Mesendoderm (in vitro differentiated cells): ENCODE results near the gene TUBA3D.
"Not testable (repeated sequence)": the region's sequence is repeated elsewhere in the genome, so short reads cannot be mapped to it uniquely, and the experiment has no call there.

Source experiments
- DNase-seq: peaks from one replicate; pipeline ENCODE4 v3.0.0; 2013
- H2AK5ac ChIP-seq: 2 replicates; pipeline ENCODE4 v1.6.1; 2013; ENCODE audit warnings: low read length, inconsistent platforms
- H2BK120ac ChIP-seq: 2 replicates; pipeline ENCODE4 v1.6.1; 2013; ENCODE audit warnings: low read depth, mild to moderate bottlenecking, low read length, moderate library complexity, mixed read lengths
- H2BK15ac ChIP-seq: replicated peaks from 2 replicates; pipeline ENCODE4 v1.6.1; 2013; ENCODE audit warnings: low read depth, mild to moderate bottlenecking, moderate library complexity
- H2BK5ac ChIP-seq: 2 replicates; pipeline ENCODE4 v1.6.1; 2013; ENCODE audit warnings: low read length, inconsistent platforms
- H3K18ac ChIP-seq: 2 replicates; pipeline ENCODE4 v1.6.1; 2013; ENCODE audit warnings: mild to moderate bottlenecking, low read length, mixed read lengths
- H3K23ac ChIP-seq: one replicate; pipeline ENCODE4 v1.6.1; 2013; ENCODE audit warnings: low read length
- H3K27ac ChIP-seq: 2 replicates; pipeline ENCODE4 v1.5.1; 2013; ENCODE audit warnings: low read depth, mild to moderate bottlenecking, inconsistent platforms, low read length, moderate library complexity
- H3K27me3 ChIP-seq: 2 replicates; pipeline ENCODE4 v1.6.1; 2013; ENCODE audit warnings: low read length, control low read depth, mild to moderate bottlenecking, inconsistent platforms; ENCODE audit not compliant: insufficient read depth, poor library complexity
- H3K36me3 ChIP-seq: 2 replicates; pipeline ENCODE4 v1.6.1; 2013; ENCODE audit warnings: low read length, inconsistent platforms; ENCODE audit not compliant: control insufficient read depth, insufficient read depth
- H3K4ac ChIP-seq: one replicate; pipeline ENCODE4 v1.6.1; 2013; ENCODE audit warnings: low read depth, mild to moderate bottlenecking, low read length, moderate library complexity
- H3K4me1 ChIP-seq: 2 replicates; pipeline ENCODE4 v1.6.1; 2013; ENCODE audit warnings: low read depth, low read length, inconsistent platforms; ENCODE audit not compliant: control insufficient read depth
- H3K4me2 ChIP-seq: 2 replicates; pipeline ENCODE4 v1.6.1; 2013; ENCODE audit warnings: low read length
- H3K4me3 ChIP-seq: 2 replicates; pipeline ENCODE4 v1.5.1; 2013; ENCODE audit warnings: mild to moderate bottlenecking, low read length
- H3K56ac ChIP-seq: one replicate; pipeline ENCODE4 v1.6.1; 2013; ENCODE audit warnings: low read length
- H3K79me1 ChIP-seq: 2 replicates; pipeline ENCODE4 v1.6.1; 2013; ENCODE audit warnings: low read length, inconsistent platforms
- H3K79me2 ChIP-seq: 2 replicates; pipeline ENCODE4 v1.6.1; 2013; ENCODE audit warnings: mild to moderate bottlenecking, low read length; ENCODE audit not compliant: control insufficient read depth, insufficient read depth
- H3K9ac ChIP-seq: 2 replicates; pipeline ENCODE4 v1.6.1; 2013; ENCODE audit warnings: low read length, inconsistent platforms
- H4K5ac ChIP-seq: one replicate; pipeline ENCODE4 v1.6.1; 2013; ENCODE audit warnings: low read length
- H4K8ac ChIP-seq: one replicate; pipeline ENCODE4 v1.6.1; 2013; ENCODE audit warnings: low read depth, mild to moderate bottlenecking, control low read depth, low read length, moderate library complexity
- WGBS: extraction: QIAGEN DNeasy Blood & Tissue Kit; methylation state at CpG from one replicate; pipeline ENCODE4 v1.1.7; 2013; ENCODE audit warnings: low lambda C conversion rate, missing lambda C conversion rate; ENCODE audit not compliant: insufficient coverage; ENCODE audit errors: extremely low coverage; 5-methylcytosine and 5-hydroxymethylcytosine counted together

Gene TUBA3D

DNA sequence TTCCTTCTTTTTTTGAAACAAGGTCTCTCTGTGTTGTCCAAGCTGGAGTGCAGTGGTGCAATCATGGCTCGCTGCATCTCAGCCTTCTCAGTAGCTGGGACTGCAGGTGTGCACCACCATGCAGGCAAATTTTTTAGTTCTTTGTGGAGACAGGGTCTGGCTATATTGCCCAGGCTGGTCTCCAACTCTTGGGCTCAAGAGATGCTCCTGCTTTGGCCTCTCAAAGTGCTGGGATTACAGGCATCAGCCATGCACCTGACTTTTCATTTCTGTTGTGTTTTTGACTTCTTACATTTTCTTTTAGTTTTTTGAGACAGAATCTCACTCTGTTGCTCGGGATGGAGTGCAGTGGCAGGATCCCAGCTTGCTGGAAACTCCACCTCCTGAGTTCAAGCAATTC lies 49.3 kb downstream of the TUBA3D start:
- not testable (repeated sequence) for H3K18ac ChIP-seq, H3K4ac ChIP-seq, H4K5ac ChIP-seq, H3K9ac ChIP-seq, H4K8ac ChIP-seq, H3K79me1 ChIP-seq, H3K56ac ChIP-seq, H3K36me3 ChIP-seq, H2BK5ac ChIP-seq, H2BK120ac ChIP-seq, H3K79me2 ChIP-seq, H2AK5ac ChIP-seq, H3K27ac ChIP-seq, H2BK15ac ChIP-seq, H3K23ac ChIP-seq, H3K4me1 ChIP-seq, DNase-seq, H3K4me3 ChIP-seq, H3K27me3 ChIP-seq, H3K4me2 ChIP-seq
- WGBS = no CpG with 5 or more reads among the region's 2 CpGs

DNA sequence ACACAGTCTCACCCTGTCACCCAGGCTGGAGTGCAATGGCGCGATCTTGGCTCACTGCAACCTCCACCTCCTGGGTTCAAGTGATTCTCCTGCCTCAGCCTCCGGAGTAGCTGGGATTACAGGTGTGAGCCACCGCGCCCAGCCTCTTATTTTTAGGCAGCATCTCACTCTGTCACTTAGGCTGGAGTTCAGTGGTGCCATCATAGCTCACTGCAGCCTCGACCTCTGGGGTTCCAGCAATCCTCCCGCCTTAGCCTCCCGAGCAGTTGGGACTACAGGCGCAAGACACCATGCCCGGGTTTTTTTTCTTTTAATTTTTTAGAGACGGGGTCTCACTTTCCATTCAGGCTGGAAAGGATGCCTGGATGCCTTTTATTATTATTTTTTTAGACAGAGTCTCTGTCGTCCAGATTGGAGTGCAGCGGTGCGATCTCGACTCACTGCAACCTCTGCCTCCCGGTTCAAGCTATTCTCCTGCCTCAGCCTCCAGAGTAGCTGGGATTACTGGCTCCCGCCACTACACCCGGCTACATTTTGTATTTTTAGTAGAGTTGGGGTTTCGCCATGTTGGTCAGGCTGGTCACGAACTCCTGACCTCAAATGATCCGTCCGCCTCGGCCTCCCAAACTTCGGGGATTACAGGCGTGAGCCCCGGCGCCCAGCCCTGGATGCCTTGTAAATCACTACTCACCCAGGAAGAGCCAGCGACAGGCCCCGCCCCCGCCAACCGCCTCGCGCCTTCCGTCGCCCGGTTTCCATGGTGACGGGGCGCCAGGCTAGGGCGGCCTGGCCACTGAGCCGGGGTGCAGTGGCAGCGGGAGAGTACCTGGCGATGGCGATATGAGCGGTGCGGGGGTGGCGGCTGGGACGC lies 51.4 kb downstream of the TUBA3D start, which contains the start of gene CCDC74A:
CCDC74A (plus strand) TSS at position 758 of the 871 bp plus-strand sequence; CDS start at position 841, 83 bp downstream.
- no CpG with 5 or more reads among the region's 47 CpGs for WGBS
- H2BK120ac ChIP-seq, H3K27ac ChIP-seq, H4K8ac ChIP-seq, H3K4me1 ChIP-seq, H2BK5ac ChIP-seq, H3K27me3 ChIP-seq, H3K18ac ChIP-seq, H3K23ac ChIP-seq, H2AK5ac ChIP-seq, H3K4me3 ChIP-seq, H3K79me1 ChIP-seq, H3K4ac ChIP-seq, H3K36me3 ChIP-seq, H4K5ac ChIP-seq, H3K79me2 ChIP-seq, H2BK15ac ChIP-seq: not testable (repeated sequence)
- DNase-seq = peak; percentile 79
- Histone ChIP-seq H3K9ac (peak within 1 kb of the TSS; percentile 24), H3K56ac (peak within 1 kb of the TSS; percentile 56), H3K4me2 (peak within 1 kb of the TSS; percentile 34)

DNA sequence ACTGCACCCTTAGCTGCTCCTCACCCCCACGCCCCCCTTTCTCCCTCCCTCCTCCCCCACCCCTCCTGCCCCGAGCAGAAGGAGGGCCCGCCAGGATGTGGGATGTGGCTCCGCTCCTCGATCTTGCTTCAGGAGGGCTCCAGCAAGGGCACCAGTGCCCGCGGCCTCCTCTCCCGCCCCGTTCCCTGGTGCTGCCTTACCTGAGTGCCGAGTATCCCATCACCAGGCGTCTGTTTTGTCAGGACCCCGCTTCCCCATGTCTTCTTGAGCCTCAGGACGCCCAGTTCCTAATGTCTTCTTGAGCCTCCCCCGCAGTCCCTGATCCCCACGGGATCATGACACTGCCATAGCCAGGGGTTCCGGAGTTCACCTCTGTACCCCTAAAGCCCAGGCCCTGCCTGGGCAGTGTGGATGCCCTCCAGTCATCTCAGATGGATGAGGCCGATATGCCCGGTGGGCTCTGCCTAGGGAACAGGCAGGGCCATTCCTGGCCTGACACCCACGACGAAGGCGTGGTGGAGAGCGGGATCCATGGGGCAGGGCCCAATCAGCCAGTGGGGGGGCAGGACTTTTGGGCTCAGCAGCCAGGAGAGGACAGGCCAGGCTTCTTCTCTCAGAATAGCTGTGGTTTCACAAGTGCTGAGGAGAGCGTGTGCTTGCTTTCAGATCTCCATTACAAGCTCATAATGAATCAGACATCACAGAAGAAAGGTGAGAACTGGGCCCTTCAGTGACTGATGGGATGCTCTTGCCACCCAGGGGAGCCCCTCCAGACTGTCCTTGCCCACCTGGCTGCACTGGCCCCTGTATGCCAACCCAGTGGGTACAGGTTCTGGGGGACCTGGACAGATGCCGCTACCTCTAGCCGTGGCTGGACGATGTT lies 53.3 kb downstream of the TUBA3D start:
- H3K18ac ChIP-seq, H3K79me2 ChIP-seq, H3K9ac ChIP-seq, H2BK120ac ChIP-seq, H2BK15ac ChIP-seq, H3K4me3 ChIP-seq, H2AK5ac ChIP-seq, H4K8ac ChIP-seq, H3K4me2 ChIP-seq, H2BK5ac ChIP-seq, H3K4ac ChIP-seq, H3K79me1 ChIP-seq, H4K5ac ChIP-seq, H3K27ac ChIP-seq, H3K27me3 ChIP-seq, H3K36me3 ChIP-seq, H3K4me1 ChIP-seq, H3K23ac ChIP-seq: not testable (repeated sequence)
- peak; percentile 8 for DNase-seq
- peak overlapping the region; percentile 1 for H3K56ac ChIP-seq
- WGBS = no CpG with 5 or more reads among the region's 26 CpGs

DNA sequence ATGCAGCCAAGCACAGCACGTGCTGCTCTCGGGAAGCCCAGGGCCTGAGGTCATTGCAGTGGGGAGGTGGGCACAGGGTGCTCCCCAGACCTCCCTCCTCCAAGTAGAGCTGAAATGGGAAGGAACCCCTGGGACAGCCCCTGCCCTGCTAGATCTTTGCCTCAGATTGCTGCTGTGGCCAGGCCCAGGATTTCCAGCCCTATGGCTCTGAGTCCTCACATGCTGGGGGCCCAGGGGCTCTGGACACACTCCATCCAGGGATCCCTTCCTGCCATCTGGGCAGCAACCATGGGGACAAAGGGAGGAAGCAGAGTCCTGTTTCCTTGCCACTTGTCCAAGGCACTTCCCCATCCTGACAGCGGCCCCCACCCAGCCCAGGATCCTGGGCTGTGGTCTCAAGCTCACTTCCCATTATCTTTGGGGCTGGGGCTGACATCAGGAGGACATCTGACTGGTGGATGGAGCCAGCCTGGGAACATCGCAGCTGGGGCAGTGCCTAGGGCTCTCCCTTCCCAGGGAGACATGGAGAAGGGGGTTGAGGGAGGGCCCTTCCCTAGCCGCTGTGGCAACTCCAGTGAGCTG lies 54.0 kb downstream of the TUBA3D start:
- H3K9ac ChIP-seq, H3K79me2 ChIP-seq, H2BK120ac ChIP-seq, H3K27ac ChIP-seq, H4K5ac ChIP-seq, H3K79me1 ChIP-seq, DNase-seq, H3K36me3 ChIP-seq, H3K4me3 ChIP-seq, H3K27me3 ChIP-seq, H3K56ac ChIP-seq, H4K8ac ChIP-seq, H2AK5ac ChIP-seq, H2BK5ac ChIP-seq, H3K4me2 ChIP-seq, H2BK15ac ChIP-seq, H3K4ac ChIP-seq, H3K23ac ChIP-seq, H3K18ac ChIP-seq, H3K4me1 ChIP-seq: not testable (repeated sequence)
- WGBS = no CpG with 5 or more reads among the region's 5 CpGs

DNA sequence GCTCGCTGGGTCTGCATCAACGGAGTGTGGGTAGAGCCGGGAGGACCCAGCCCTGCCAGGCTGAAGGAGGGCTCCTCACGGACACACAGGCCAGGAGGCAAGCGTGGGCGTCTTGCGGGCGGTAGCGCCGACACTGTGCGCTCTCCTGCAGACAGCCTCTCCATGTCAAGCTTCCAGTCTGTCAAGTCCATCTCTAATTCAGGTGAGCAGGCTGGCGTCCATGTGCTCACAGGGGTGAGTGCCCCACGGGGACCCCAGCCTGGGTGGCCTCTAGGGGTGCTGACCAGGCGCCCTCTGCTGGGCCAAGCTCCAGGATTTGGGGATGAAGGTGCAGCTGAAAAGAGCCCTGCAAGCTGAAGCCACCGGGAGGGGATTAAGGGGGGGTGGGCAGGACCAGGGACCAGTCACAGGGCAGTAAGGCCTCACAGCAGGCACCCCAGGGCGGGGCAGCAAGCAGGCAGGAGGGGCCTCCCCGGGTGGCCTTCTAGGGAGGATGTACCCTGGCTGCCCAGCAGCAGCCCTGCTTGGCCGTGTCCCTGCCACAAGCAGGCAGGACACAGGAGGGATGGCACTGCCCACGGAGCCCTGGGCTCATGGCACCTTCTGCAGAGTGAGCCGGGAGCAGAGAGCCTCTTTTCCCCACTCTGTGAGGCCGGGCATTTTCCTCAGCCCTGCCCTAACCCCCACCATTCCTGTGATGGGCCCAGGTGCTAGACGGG lies 54.9 kb downstream of the TUBA3D start:
- not testable (repeated sequence) for H4K5ac ChIP-seq, H3K4ac ChIP-seq, H3K27me3 ChIP-seq, H3K23ac ChIP-seq, H3K56ac ChIP-seq, H3K27ac ChIP-seq, H3K4me1 ChIP-seq, DNase-seq, H3K79me2 ChIP-seq, H2AK5ac ChIP-seq, H3K9ac ChIP-seq, H3K18ac ChIP-seq, H2BK120ac ChIP-seq, H4K8ac ChIP-seq, H3K4me3 ChIP-seq, H3K36me3 ChIP-seq, H2BK5ac ChIP-seq, H3K79me1 ChIP-seq, H3K4me2 ChIP-seq, H2BK15ac ChIP-seq
- no CpG with 5 or more reads among the region's 22 CpGs for WGBS
